ENCODE measurements around the gene TSPAN6. TPM values are rescaled to one million over a fixed set of nuclear protein-coding genes. Genes with fewer than 3 reads are reported as not detected.

Gene TSPAN6
- total RNA-seq, 1 experiment from 2014 or later, result 52.2 TPM

DNA sequence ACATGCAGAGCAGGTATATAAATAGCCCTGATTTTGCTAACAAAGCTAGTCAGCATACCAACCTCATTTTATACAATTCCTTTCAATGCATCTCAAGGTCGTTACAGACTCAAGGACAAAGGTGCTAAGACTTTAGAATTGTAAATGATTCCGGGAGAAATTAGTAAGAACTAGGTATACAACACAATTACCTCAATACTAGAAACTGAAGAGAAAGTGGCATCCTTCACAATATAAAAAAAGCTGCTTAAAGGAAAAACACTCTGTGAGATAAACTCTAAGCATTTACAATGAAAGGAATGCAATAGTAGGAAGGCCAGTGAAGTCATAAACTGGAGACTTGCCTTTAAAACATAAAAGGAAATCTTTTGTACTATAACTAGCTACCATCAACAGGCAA is 40.0 kb downstream of the TSPAN6 start:
- Histone ChIP-seq H3K27ac (no peak overlapping the region), H3K27me3 (ENCODE audit: insufficient read depth, low read depth) (no peaks in the 10 kb centered on the region), H3K36me3 (ENCODE audit: low read depth) (no peaks in the 10 kb centered on the region), H3F3A (ENCODE audit: insufficient read depth, low read depth) (no peaks in the 10 kb centered on the region), H4K20me1 (ENCODE audit: insufficient read depth) (no peaks in the 10 kb centered on the region), H3K79me2 (ENCODE audit: low read depth) (no peaks in the 10 kb centered on the region), H3K4me1 (replicated peaks; ENCODE audit: insufficient read depth) (no peaks in the 10 kb centered on the region), H3K9me3 (ENCODE audit: insufficient read depth, low read depth) (no peaks in the 10 kb centered on the region), H3K4me3 (no peak overlapping the region), H3K4me2 (no peak overlapping the region), H2AFZ (no peak overlapping the region), H3K9me2 (ENCODE audit: insufficient read depth) (no peaks in the 10 kb centered on the region)
- no peak for DNase-seq
- no TSS peak for BruUV-seq (replicated peaks)
- ChIA-PET CTCF (no interaction called here), POLR2A (ENCODE audit: unreplicated experiment) (no interaction called here)
- no peak for TF ChIP-seq EZH2 (IDR thresholded peaks at IDR 0.05; ENCODE audit: low read depth)
- TF ChIP-seq, protein P1, sequence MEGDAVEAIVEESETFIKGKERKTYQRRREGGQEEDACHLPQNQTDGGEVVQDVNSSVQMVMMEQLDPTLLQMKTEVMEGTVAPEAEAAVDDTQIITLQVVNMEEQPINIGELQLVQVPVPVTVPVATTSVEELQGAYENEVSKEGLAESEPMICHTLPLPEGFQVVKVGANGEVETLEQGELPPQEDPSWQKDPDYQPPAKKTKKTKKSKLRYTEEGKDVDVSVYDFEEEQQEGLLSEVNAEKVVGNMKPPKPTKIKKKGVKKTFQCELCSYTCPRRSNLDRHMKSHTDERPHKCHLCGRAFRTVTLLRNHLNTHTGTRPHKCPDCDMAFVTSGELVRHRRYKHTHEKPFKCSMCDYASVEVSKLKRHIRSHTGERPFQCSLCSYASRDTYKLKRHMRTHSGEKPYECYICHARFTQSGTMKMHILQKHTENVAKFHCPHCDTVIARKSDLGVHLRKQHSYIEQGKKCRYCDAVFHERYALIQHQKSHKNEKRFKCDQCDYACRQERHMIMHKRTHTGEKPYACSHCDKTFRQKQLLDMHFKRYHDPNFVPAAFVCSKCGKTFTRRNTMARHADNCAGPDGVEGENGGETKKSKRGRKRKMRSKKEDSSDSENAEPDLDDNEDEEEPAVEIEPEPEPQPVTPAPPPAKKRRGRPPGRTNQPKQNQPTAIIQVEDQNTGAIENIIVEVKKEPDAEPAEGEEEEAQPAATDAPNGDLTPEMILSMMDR (conservative IDR thresholded peaks at IDR 0.05), result no peak
- intact Hi-C loops (cut with micrococcal nuclease; ENCODE audit: unreplicated experiment), result no loop called here

DNA sequence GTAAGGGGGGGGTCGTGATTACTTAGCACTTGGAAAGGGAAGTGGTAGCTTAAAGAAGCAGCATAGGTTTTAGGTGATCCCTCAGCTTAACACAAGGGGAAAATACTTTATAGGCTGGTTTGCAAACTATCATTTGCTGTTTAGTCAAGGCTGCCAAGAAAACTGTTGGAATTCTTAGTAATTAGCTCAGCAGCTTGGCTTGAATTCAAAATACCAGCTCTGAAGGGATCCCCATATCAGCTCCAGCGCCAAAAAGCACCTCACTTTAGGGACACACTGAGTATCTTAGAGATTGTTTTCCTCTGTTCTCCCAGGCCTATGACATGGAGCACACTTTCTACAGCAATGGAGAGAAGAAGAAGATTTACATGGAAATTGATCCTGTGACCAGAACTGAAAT is 43.0 kb downstream of the TSPAN6 start:
- H3F3A ChIP-seq (ENCODE audit: insufficient read depth, low read depth), result no peaks in the 10 kb centered on the region
- H4K20me1 ChIP-seq (ENCODE audit: insufficient read depth), result no peaks in the 10 kb centered on the region
- no peaks in the 10 kb centered on the region for H3K9me3 ChIP-seq (ENCODE audit: insufficient read depth, low read depth)
- no peaks in the 10 kb centered on the region for H3K9me2 ChIP-seq (ENCODE audit: insufficient read depth)
- H3K36me3 ChIP-seq (ENCODE audit: low read depth), result no peaks in the 10 kb centered on the region
- DNase-seq, result no peak
- intact Hi-C loops (cut with micrococcal nuclease; ENCODE audit: unreplicated experiment), result no loop called here
- POLR2A ChIA-PET (ENCODE audit: unreplicated experiment), result no interaction called here
- TF ChIP-seq, protein P1 (conservative IDR thresholded peaks at IDR 0.05), result no peak
- no peak for TF ChIP-seq EZH2 (IDR thresholded peaks at IDR 0.05; ENCODE audit: low read depth)
- no TSS peak for BruUV-seq (replicated peaks)
- no peaks in the 10 kb centered on the region for H3K79me2 ChIP-seq (ENCODE audit: low read depth)
- no peak overlapping the region for H3K4me3 ChIP-seq
- no peak overlapping the region for H2AFZ ChIP-seq
- CTCF ChIA-PET, result no interaction called here
- no peak overlapping the region for H3K4me2 ChIP-seq
- no peak overlapping the region for H3K27ac ChIP-seq
- no peaks in the 10 kb centered on the region for H3K27me3 ChIP-seq (ENCODE audit: insufficient read depth, low read depth)
- no peaks in the 10 kb centered on the region for H3K4me1 ChIP-seq (replicated peaks; ENCODE audit: insufficient read depth)

DNA sequence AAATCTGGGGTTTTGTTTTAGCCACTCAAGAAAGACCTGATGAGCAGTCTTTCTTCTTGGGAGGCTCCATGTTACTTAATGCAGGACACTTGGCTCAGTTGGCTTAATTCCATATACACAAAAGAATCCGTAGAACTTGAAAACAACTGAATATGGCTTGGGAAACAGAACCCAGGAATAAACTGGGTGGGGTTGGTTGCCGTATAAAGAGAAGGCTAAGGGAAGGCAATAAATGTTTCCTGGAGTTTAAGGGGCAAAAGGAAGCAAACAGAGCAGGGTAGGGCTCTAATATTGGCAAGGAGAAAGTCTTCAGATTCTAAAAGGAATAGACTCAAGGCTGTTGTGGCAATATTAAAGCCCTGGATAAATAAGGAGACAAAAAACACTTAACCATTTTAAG is 43.5 kb downstream of the TSPAN6 start:
- CTCF ChIA-PET, result no interaction called here
- H3K27me3 ChIP-seq (ENCODE audit: insufficient read depth, low read depth), result no peaks in the 10 kb centered on the region
- no peaks in the 10 kb centered on the region for H3K4me1 ChIP-seq (replicated peaks; ENCODE audit: insufficient read depth)
- H3K79me2 ChIP-seq (ENCODE audit: low read depth), result no peaks in the 10 kb centered on the region
- H3K4me3 ChIP-seq, result no peak overlapping the region
- no peaks in the 10 kb centered on the region for H3K36me3 ChIP-seq (ENCODE audit: low read depth)
- H3K27ac ChIP-seq, result no peak overlapping the region
- POLR2A ChIA-PET (ENCODE audit: unreplicated experiment), result no interaction called here
- no TSS peak for BruUV-seq (replicated peaks)
- H3F3A ChIP-seq (ENCODE audit: insufficient read depth, low read depth), result no peaks in the 10 kb centered on the region
- intact Hi-C loops (cut with micrococcal nuclease; ENCODE audit: unreplicated experiment), result no loop called here
- H2AFZ ChIP-seq, result no peak overlapping the region
- H3K4me2 ChIP-seq, result no peak overlapping the region
- no peaks in the 10 kb centered on the region for H3K9me2 ChIP-seq (ENCODE audit: insufficient read depth)
- H4K20me1 ChIP-seq (ENCODE audit: insufficient read depth), result no peaks in the 10 kb centered on the region
- DNase-seq, result no peak
- TF ChIP-seq EZH2 (IDR thresholded peaks at IDR 0.05; ENCODE audit: low read depth), result no peak
- TF ChIP-seq, protein P1 (conservative IDR thresholded peaks at IDR 0.05), result no peak
- H3K9me3 ChIP-seq (ENCODE audit: insufficient read depth, low read depth), result no peaks in the 10 kb centered on the region

Data from PC-9 (cell line).